ENCODE measurements around the gene KCTD3.

DNA sequence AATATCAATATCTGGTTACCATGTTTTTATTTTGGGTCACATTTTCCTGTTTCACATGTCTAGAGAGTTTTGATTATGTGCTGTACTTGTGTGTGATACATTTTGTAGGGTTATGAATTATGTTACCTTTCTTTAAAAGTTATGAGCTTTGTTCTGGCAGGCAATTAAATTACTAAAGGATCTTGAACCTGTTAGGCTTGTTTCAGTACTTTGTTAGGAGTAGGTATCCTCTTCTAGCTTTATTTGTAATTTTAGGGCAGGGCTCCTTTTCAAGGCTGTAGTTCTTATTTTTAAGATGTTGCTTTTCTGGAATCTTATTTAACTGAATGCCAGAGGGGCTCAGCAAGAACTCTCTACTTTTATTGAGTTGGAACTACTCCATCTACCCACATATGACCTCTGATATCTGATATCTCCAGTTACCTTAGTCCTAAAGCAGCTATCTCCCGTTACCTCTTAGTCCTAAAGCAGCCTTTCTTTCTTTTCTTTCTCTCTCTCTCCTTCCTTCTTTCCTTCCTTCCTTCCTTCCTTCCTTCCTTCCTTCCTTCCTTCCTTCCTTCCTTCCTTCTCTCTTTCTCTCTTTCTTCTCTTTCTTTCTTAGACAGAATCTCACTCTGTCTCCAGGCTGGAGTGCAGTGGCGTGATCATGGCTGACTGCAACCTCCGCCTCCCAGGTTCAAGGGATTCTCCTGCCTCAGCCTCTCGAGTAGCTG is 23.8 kb downstream of the KCTD3 start:
- no peak for TF ChIP-seq EZH2 (IDR thresholded peaks at IDR 0.05; ENCODE audit: borderline replicate concordance, low read length)
- TF ChIP-seq, protein P1, sequence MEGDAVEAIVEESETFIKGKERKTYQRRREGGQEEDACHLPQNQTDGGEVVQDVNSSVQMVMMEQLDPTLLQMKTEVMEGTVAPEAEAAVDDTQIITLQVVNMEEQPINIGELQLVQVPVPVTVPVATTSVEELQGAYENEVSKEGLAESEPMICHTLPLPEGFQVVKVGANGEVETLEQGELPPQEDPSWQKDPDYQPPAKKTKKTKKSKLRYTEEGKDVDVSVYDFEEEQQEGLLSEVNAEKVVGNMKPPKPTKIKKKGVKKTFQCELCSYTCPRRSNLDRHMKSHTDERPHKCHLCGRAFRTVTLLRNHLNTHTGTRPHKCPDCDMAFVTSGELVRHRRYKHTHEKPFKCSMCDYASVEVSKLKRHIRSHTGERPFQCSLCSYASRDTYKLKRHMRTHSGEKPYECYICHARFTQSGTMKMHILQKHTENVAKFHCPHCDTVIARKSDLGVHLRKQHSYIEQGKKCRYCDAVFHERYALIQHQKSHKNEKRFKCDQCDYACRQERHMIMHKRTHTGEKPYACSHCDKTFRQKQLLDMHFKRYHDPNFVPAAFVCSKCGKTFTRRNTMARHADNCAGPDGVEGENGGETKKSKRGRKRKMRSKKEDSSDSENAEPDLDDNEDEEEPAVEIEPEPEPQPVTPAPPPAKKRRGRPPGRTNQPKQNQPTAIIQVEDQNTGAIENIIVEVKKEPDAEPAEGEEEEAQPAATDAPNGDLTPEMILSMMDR (conservative IDR thresholded peaks at IDR 0.05 in 1 of 2, IDR thresholded peaks at IDR 0.05 in 1 of 2; ENCODE audit: extremely low read depth in 1 of 2, insufficient read depth in 1 of 2, low read depth in 1 of 2, low read length in 2 of 2) = no peak
